Panc1 (cell line): Measurements from ENCODE around the gene TMEM63B. TPM values are rescaled to one million over a fixed set of nuclear protein-coding genes. Genes with fewer than 3 reads are reported as not detected.

Experiments used
- ATAC-seq: fragments of 200-7000 bp; cut with Tn5 transposase; 2 replicates; pipeline ENCODE4 v1.9.1; 2020; ENCODE audit warnings: mild to moderate bottlenecking, moderate library complexity
- BruUV-seq: library from RNA; stranded (reverse); fragments of 400-500 nt; replicated peaks from 2 replicates; lab custom pipeline; 2021; lab: Mats Ljungman, UMichigan
- CTCF ChIA-PET: fragments of 300-600 bp; sonication (Branson Sonifier 250); formaldehyde crosslinking; loops from one replicate; lab custom pipeline; 2022; ENCODE audit warnings: antibody characterized with exemption; lab: Charles Lee
- POLR2A ChIA-PET: fragments of 300-600 bp; sonication (Branson Sonifier 250); formaldehyde crosslinking; loops from one replicate; lab custom pipeline; 2022; ENCODE audit warnings: antibody characterized with exemption; lab: Charles Lee
- DNase-seq: peaks from one replicate; pipeline ENCODE4 v3.0.0-alpha.2; 2010; ENCODE audit warnings: low read depth, low spot score
- H3K27ac ChIP-seq: 2 replicates; pipeline ENCODE4 v1.5.1; 2011; ENCODE audit warnings: mild to moderate bottlenecking, low read length, inconsistent platforms
- H3K27me3 ChIP-seq: fragments of 200-500 bp; sonication (Bioruptor generic); 2 replicates; pipeline ENCODE4 v1.6.0; 2014; ENCODE audit warnings: low read length, inconsistent platforms; ENCODE audit not compliant: control insufficient read depth, insufficient read depth
- H3K36me3 ChIP-seq: fragments of 200-500 bp; sonication (Bioruptor generic); 2 replicates; pipeline ENCODE4 v1.5.1; 2014; ENCODE audit warnings: inconsistent platforms, mild to moderate bottlenecking, low read length, moderate library complexity; ENCODE audit not compliant: control insufficient read depth, insufficient read depth
- H3K4me1 ChIP-seq: 2 replicates; pipeline ENCODE4 v1.5.1; 2011; ENCODE audit warnings: inconsistent platforms, mild to moderate bottlenecking, low read length, moderate library complexity; ENCODE audit not compliant: control insufficient read depth, insufficient read depth
- H3K4me3 ChIP-seq, 2 experiments: 2 replicates each; pipeline ENCODE4 v1.5.1; 2011 to 2012; ENCODE audit warnings: low read depth in 2 of 2, low read length in 2 of 2, mild to moderate bottlenecking in 2 of 2, inconsistent platforms in 1 of 2, moderate library complexity in 1 of 2
- H3K9me3 ChIP-seq: fragments of 200-500 bp; sonication (Bioruptor generic); 2 replicates; pipeline ENCODE4 v1.5.1; 2014; ENCODE audit warnings: low read depth, mild to moderate bottlenecking, inconsistent platforms, low read length, moderate library complexity; ENCODE audit not compliant: control insufficient read depth, insufficient read depth
- POLR2AphosphoS5 ChIP-seq: IDR thresholded peaks from 2 replicates; pipeline ENCODE4 v1.6.1; 2012; ENCODE audit warnings: mild to moderate bottlenecking, low read depth, low read length, moderate library complexity
- SIN3A ChIP-seq: IDR thresholded peaks from 2 replicates; pipeline ENCODE4 v1.6.1; 2012; ENCODE audit warnings: low read depth, mild to moderate bottlenecking, low read length, moderate library complexity, borderline replicate concordance; ENCODE audit not compliant: insufficient read depth
- TCF7L2 ChIP-seq: IDR thresholded peaks from 2 replicates; pipeline ENCODE4 v1.6.1; 2011; ENCODE audit warnings: mild to moderate bottlenecking, low read depth, low read length, inconsistent platforms
- in situ Hi-C: cut with HindIII; loops from 2 replicates; pipeline ENCODE4 v1.10.0; 2016; ENCODE audit warnings: low sequenced_read_pairs, low pct_unique_long_range_greater_than_20kb
- intact Hi-C: fragments of 100-400 bp; cut with micrococcal nuclease; formaldehyde crosslinking; loops from one replicate; pipeline ENCODE4 v1.10.0; 2022; ENCODE audit not compliant: unreplicated experiment
- total RNA-seq: library from RNA; stranded (reverse); gene quantifications from one replicate; pipeline ENCODE4 v1.2.1, GENCODE V29; 2021; ENCODE audit not compliant: unreplicated experiment
- TF ChIP-seq, protein P1 (sequence below): fragments of 450-650 bp; IDR thresholded peaks from 2 replicates; pipeline ENCODE4 v1.5.1; 2017; ENCODE audit warnings: mild to moderate bottlenecking
- TF ChIP-seq, protein P2 (sequence below), 2 experiments: IDR thresholded peaks; 2 replicates each; pipeline ENCODE4 v1.6.1; 2011 to 2012; ENCODE audit warnings: low read depth in 2 of 2, control low read depth in 1 of 2, low read length in 1 of 2, mild to moderate bottlenecking in 1 of 2, moderate library complexity in 1 of 2; ENCODE audit not compliant: insufficient read depth in 1 of 2

Gene TMEM63B
- total RNA-seq, 1 experiment from 2014 or later: 54.1 TPM

DNA sequence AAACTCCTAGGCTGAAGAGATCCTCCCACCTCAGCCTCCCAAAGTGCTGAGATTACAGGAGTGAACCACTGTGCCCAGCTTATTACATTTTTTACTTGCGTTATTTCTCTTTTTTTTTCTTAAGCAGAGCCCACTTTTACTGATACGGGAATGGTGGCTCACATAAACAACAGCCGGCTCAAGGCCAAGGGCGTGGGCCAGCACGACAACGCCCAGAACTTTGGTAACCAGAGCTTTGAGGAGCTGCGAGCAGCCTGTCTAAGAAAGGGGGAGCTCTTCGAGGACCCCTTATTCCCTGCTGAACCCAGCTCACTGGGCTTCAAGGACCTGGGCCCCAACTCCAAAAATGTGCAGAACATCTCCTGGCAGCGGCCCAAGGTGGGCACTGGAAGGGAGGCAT is 41.8 kb downstream of the TMEM63B start:
- ATAC-seq (no peak), DNase-seq (no peak)
- in situ Hi-C loops (no loop called here), intact Hi-C loops (no loop called here)
- no TSS peak for BruUV-seq
- CTCF ChIA-PET: interaction anchor here (1.0 kb wide), 1 partner anchor 68 kb away, joined by 4 read pairs; no protein-coding TSS in a partner anchor
- TF ChIP-seq, protein P1, sequence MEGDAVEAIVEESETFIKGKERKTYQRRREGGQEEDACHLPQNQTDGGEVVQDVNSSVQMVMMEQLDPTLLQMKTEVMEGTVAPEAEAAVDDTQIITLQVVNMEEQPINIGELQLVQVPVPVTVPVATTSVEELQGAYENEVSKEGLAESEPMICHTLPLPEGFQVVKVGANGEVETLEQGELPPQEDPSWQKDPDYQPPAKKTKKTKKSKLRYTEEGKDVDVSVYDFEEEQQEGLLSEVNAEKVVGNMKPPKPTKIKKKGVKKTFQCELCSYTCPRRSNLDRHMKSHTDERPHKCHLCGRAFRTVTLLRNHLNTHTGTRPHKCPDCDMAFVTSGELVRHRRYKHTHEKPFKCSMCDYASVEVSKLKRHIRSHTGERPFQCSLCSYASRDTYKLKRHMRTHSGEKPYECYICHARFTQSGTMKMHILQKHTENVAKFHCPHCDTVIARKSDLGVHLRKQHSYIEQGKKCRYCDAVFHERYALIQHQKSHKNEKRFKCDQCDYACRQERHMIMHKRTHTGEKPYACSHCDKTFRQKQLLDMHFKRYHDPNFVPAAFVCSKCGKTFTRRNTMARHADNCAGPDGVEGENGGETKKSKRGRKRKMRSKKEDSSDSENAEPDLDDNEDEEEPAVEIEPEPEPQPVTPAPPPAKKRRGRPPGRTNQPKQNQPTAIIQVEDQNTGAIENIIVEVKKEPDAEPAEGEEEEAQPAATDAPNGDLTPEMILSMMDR: no peak
- TF ChIP-seq TCF7L2 (no peak), SIN3A (no peak), POLR2AphosphoS5 (no peak)
- TF ChIP-seq, protein P2, sequence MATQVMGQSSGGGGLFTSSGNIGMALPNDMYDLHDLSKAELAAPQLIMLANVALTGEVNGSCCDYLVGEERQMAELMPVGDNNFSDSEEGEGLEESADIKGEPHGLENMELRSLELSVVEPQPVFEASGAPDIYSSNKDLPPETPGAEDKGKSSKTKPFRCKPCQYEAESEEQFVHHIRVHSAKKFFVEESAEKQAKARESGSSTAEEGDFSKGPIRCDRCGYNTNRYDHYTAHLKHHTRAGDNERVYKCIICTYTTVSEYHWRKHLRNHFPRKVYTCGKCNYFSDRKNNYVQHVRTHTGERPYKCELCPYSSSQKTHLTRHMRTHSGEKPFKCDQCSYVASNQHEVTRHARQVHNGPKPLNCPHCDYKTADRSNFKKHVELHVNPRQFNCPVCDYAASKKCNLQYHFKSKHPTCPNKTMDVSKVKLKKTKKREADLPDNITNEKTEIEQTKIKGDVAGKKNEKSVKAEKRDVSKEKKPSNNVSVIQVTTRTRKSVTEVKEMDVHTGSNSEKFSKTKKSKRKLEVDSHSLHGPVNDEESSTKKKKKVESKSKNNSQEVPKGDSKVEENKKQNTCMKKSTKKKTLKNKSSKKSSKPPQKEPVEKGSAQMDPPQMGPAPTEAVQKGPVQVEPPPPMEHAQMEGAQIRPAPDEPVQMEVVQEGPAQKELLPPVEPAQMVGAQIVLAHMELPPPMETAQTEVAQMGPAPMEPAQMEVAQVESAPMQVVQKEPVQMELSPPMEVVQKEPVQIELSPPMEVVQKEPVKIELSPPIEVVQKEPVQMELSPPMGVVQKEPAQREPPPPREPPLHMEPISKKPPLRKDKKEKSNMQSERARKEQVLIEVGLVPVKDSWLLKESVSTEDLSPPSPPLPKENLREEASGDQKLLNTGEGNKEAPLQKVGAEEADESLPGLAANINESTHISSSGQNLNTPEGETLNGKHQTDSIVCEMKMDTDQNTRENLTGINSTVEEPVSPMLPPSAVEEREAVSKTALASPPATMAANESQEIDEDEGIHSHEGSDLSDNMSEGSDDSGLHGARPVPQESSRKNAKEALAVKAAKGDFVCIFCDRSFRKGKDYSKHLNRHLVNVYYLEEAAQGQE (IDR thresholded peaks at IDR 0.05; ENCODE audit: insufficient read depth in 1 of 2, low read depth in 2 of 2, low read length in 1 of 2): no peak
- H3K4me1 ChIP-seq: peaks cover 16% of the 10 kb centered on the region
- H3K27ac ChIP-seq: no peak overlapping the region
- no peaks in the 10 kb centered on the region for H3K9me3 ChIP-seq
- H3K27me3 ChIP-seq: no peaks in the 10 kb centered on the region
- POLR2A ChIA-PET: interaction anchor here (0.6 to 1.2 kb wide), 4 partner anchors 52 to 1000 kb away, joined by 3 to 14 read pairs (median 4); no protein-coding TSS in a partner anchor
- no peaks in the 10 kb centered on the region for H3K36me3 ChIP-seq
- no peak overlapping the region for H3K4me3 ChIP-seq

DNA sequence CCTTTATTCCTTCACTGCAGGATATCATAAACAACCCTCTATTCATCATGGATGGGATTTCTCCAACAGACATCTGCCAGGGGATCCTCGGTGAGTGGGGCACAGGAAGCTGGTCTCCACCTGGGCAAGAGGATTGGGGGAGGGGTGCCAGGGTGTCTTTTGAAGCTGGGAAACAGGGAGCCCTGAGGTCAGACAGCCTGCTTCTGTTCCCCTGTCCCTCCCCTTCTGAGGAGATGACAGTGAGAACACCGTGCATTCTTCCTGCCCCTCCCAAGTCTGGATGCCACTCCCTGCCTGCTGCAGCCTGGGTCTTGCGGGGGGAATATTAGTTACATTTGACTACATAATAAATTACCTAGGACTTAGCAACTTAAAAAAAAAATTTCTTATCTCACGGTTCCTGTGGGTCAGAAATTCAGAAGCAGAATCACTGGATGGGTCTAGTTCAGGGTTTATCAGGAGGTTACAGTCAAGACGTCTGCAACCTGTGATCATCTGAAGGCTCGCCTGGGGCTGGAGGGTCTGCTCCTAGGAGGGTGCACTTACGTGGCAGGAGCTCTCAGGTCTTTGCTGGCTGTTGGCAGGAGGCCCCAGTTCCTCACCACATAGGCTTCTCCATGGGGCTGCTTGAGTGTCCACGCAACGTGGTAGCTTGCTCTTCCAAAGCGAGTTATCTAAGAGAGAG is 42.7 kb downstream of the TMEM63B start:
- in situ Hi-C loops: no loop called here
- BruUV-seq: no TSS peak
- Histone ChIP-seq H3K4me1 (peaks cover 16% of the 10 kb centered on the region), H3K27me3 (no peaks in the 10 kb centered on the region), H3K4me3 (no peak overlapping the region), H3K36me3 (no peaks in the 10 kb centered on the region), H3K9me3 (no peaks in the 10 kb centered on the region), H3K27ac (no peak overlapping the region)
- POLR2A ChIA-PET: interaction anchor here (1.2 kb wide), 1 partner anchor 68 kb away, joined by 3 read pairs; no protein-coding TSS in a partner anchor
- CTCF ChIA-PET: no interaction called here
- intact Hi-C loops: loop anchor here (5.0 kb wide), 1 partner anchor 67 kb away; no protein-coding TSS in a partner anchor
- ATAC-seq (no peak), DNase-seq (no peak)
- TF ChIP-seq SIN3A (no peak), POLR2AphosphoS5 (no peak), TCF7L2 (no peak)
- TF ChIP-seq, protein P1: no peak
- TF ChIP-seq, protein P2 (IDR thresholded peaks at IDR 0.05; ENCODE audit: insufficient read depth in 1 of 2, low read depth in 2 of 2, low read length in 1 of 2): no peak
